ENCODE results near the gene CDK15.
"Not testable (repeated sequence)": the region's sequence is repeated elsewhere in the genome, so short reads cannot be mapped to it uniquely, and the experiment has no call there.

DNA sequence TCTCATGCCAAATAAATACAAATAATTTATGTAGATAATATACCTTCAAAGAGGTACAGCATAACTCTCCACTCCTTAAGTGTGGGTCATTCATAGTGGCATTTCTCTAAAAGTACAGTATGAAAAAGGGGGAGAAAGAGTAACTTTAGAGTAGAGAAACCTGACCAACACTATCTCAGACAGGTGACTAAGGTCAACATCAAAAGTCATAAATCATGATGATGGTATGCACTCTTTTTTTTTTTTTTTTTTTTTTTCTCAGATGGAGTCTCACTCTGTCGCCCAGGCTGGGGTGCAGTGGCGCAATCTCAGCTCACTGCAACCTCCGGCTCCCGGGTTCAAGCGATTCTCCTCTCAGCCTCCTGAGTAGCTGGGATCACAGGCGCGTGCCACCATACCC is 4.3 kb downstream of the CDK15 start:
- TF ChIP-seq, protein P1, sequence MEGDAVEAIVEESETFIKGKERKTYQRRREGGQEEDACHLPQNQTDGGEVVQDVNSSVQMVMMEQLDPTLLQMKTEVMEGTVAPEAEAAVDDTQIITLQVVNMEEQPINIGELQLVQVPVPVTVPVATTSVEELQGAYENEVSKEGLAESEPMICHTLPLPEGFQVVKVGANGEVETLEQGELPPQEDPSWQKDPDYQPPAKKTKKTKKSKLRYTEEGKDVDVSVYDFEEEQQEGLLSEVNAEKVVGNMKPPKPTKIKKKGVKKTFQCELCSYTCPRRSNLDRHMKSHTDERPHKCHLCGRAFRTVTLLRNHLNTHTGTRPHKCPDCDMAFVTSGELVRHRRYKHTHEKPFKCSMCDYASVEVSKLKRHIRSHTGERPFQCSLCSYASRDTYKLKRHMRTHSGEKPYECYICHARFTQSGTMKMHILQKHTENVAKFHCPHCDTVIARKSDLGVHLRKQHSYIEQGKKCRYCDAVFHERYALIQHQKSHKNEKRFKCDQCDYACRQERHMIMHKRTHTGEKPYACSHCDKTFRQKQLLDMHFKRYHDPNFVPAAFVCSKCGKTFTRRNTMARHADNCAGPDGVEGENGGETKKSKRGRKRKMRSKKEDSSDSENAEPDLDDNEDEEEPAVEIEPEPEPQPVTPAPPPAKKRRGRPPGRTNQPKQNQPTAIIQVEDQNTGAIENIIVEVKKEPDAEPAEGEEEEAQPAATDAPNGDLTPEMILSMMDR (IDR thresholded peaks at IDR 0.05 in 2 of 3, conservative IDR thresholded peaks at IDR 0.05 in 1 of 3; ENCODE audit: borderline replicate concordance in 1 of 3, insufficient read depth in 1 of 3, low read depth in 2 of 3, low read length in 2 of 3), result not testable (repeated sequence)
- not testable (repeated sequence) for TF ChIP-seq RAD21 (IDR thresholded peaks at IDR 0.05; ENCODE audit: low read depth); SIN3A (IDR thresholded peaks at IDR 0.05; ENCODE audit: low read depth); ELF1 (IDR thresholded peaks at IDR 0.05; ENCODE audit: borderline replicate concordance, low read depth); EZH2 (IDR thresholded peaks at IDR 0.05); POLR2AphosphoS5 (IDR thresholded peaks at IDR 0.05; ENCODE audit: low read depth, low read length); SP1 (IDR thresholded peaks at IDR 0.05; ENCODE audit: low read depth)

Measured in HCT116 (cell line).